Ascending aorta (tissue), 2 donors: Measurements from ENCODE around the gene SLC39A9. TPM values are rescaled to one million over a fixed set of nuclear protein-coding genes. Genes with fewer than 3 reads are reported as not detected.

Experiments
- DNase-seq, 2 donors: peaks; one replicate each; pipeline ENCODE4 v3.0.0-alpha.2; 2019; ENCODE audit warnings: low spot score in 2 of 2
- H3K27ac ChIP-seq, 2 donors: fragments of 200-600 bp; sonication (generic); one replicate each; pipeline ENCODE4 v1.5.1; 2016 to 2017; ENCODE audit warnings: mild to moderate bottlenecking in 1 of 2
- H3K27me3 ChIP-seq: fragments of 200-600 bp; sonication (generic); one replicate; pipeline ENCODE4 v1.5.1; 2017
- H3K36me3 ChIP-seq, 2 donors: fragments of 200-600 bp; sonication (generic); one replicate each; pipeline ENCODE4 v1.5.1; 2016
- H3K4me1 ChIP-seq, 2 donors: fragments of 200-600 bp; sonication (generic); one replicate each; pipeline ENCODE4 v1.5.1; 2016 to 2017; ENCODE audit warnings: mild to moderate bottlenecking in 1 of 2
- H3K4me3 ChIP-seq, 2 donors: fragments of 200-600 bp; sonication (generic); one replicate each; pipeline ENCODE4 v1.5.1; 2016 to 2017; ENCODE audit warnings: mild to moderate bottlenecking in 1 of 2
- H3K9me3 ChIP-seq, 2 donors: fragments of 200-600 bp; sonication (generic); one replicate each; pipeline ENCODE4 v1.5.1; 2016
- CTCF ChIP-seq, 3 experiments: fragments of 200-600 bp in 2 of 3; fragments of 450-650 bp in 1 of 3; sonication (generic) in 2 of 3; IDR thresholded peaks; one replicate each; pipeline ENCODE4 v1.5.1; 2016 to 2019; ENCODE audit warnings: antibody characterized with exemption in 3 of 3, mild to moderate bottlenecking in 1 of 3, moderate library complexity in 1 of 3
- intact Hi-C: fragments of 100-400 bp; cut with DNase I; formaldehyde crosslinking; loops from one replicate; pipeline ENCODE4 v1.15.1; 2023
- total RNA-seq: library from RNA; depleted of rRNA; stranded (reverse); fragments of >200 nt; gene quantifications from one replicate; pipeline ENCODE4 v1.1.0, GENCODE V29; 2016

The SLC39A9 gene
- total RNA-seq, 1 donor from 2014 or later: 26.2 TPM

- H3K27me3 ChIP-seq: no peaks in the 10 kb centered on the region
- H3K36me3 ChIP-seq: no peaks in the 10 kb centered on the region
- peaks cover 2 to 19% of the 10 kb centered on the region in 2 donors for H3K4me1 ChIP-seq
- no peak for DNase-seq
- no peak overlapping the region for H3K27ac ChIP-seq
- H3K9me3 ChIP-seq: no peaks in the 10 kb centered on the region
- H3K4me3 ChIP-seq: no peak overlapping the region
- no peak for TF ChIP-seq CTCF (IDR thresholded peaks at IDR 0.05)
- intact Hi-C loops: no loop called here
These were observed 45.3 kb upstream of the SLC39A9 start for GRCh38 chr14:69353168-69353567.

- H3K4me1 ChIP-seq: peaks cover 2 to 19% of the 10 kb centered on the region in 2 donors
- no peaks in the 10 kb centered on the region for H3K9me3 ChIP-seq
- intact Hi-C loops: loop anchor here (5.0 kb wide), 1 partner anchor 37 kb away; no protein-coding TSS in a partner anchor
- H3K36me3 ChIP-seq: no peaks in the 10 kb centered on the region
- DNase-seq: no peak
- no peak for TF ChIP-seq CTCF (IDR thresholded peaks at IDR 0.05)
- peak overlapping the region; percentile 85 to 88 for H3K27ac ChIP-seq
- no peaks in the 10 kb centered on the region for H3K27me3 ChIP-seq
- H3K4me3 ChIP-seq: no peak overlapping the region
These were observed 43.9 kb upstream of the SLC39A9 start for GRCh38 chr14:69354383-69355153.

GRCh38 chr14:69355154-69355597 lies 43.3 kb upstream of the SLC39A9 start:
- Histone ChIP-seq H3K27me3 (no peaks in the 10 kb centered on the region), H3K9me3 (no peaks in the 10 kb centered on the region), H3K36me3 (no peaks in the 10 kb centered on the region), H3K4me3 (no peak overlapping the region), H3K27ac (peak overlapping the region; percentile 85 to 88), H3K4me1 (peaks cover 2 to 19% of the 10 kb centered on the region in 2 donors)
- intact Hi-C loops: loop anchor here (5.0 kb wide), 1 partner anchor 38 kb away; no protein-coding TSS in a partner anchor
- DNase-seq: no peak
- no peak for TF ChIP-seq CTCF (IDR thresholded peaks at IDR 0.05)

- peaks cover 2 to 19% of the 10 kb centered on the region in 2 donors for H3K4me1 ChIP-seq
- DNase-seq: peak; percentile 50 to 90
- H3K27me3 ChIP-seq: no peaks in the 10 kb centered on the region
- peak overlapping the region; percentile 85 to 88 for H3K27ac ChIP-seq
- intact Hi-C loops: loop anchor here (1.0 to 5.0 kb wide), 2 partner anchors 38 to 92 kb away; no protein-coding TSS in a partner anchor
- H3K36me3 ChIP-seq: no peaks in the 10 kb centered on the region
- H3K4me3 ChIP-seq: no peak overlapping the region
- H3K9me3 ChIP-seq: no peaks in the 10 kb centered on the region
- TF ChIP-seq CTCF (IDR thresholded peaks at IDR 0.05): no peak
These were observed 42.7 kb upstream of the SLC39A9 start for GRCh38 chr14:69355607-69356281.

GRCh38 chr14:69356903-69357543 lies 41.5 kb upstream of the SLC39A9 start:
- Histone ChIP-seq H3K27ac (peak overlapping the region; percentile 85 to 88), H3K27me3 (no peaks in the 10 kb centered on the region), H3K4me3 (no peak overlapping the region), H3K36me3 (no peaks in the 10 kb centered on the region), H3K4me1 (peaks cover 2 to 19% of the 10 kb centered on the region in 2 donors), H3K9me3 (no peaks in the 10 kb centered on the region)
- TF ChIP-seq CTCF (IDR thresholded peaks at IDR 0.05): no peak
- no peak for DNase-seq
- intact Hi-C loops: loop anchor here (1.0 to 5.0 kb wide), 2 partner anchors 40 to 94 kb away; no protein-coding TSS in a partner anchor
